Pancreas (tissue), 10 donors: ENCODE data around the gene METTL6. TPM values are rescaled to one million over a fixed set of nuclear protein-coding genes. Genes with fewer than 3 reads are reported as not detected.

ENCODE experiments used
- ATAC-seq, 4 donors: fragments of 200-7000 bp; cut with Tn5 transposase; one replicate each; pipeline versions ENCODE4 v1.8.0 to v1.9.1; 2020; ENCODE audit warnings: mild to moderate bottlenecking in 4 of 4, moderate library complexity in 4 of 4
- DNase-seq, 6 donors: peaks; one replicate each; pipeline ENCODE4 v3.0.0-alpha.2; 2020
- FAIRE-seq: peaks from 2 replicates; lab custom pipeline; 2012; peaks lifted over from hg19 to GRCh38; lab: Jason Lieb, UNC
- H3K27ac ChIP-seq, 4 donors: fragments of 200-600 bp; sonication (generic); 1 replicate in 3 of 4; 2 replicates in 1 of 4; pipeline versions ENCODE4 v1.5.0 to v1.8.0; 2020
- H3K27me3 ChIP-seq, 4 donors: fragments of 200-600 bp; one replicate each; pipeline ENCODE4 v1.8.0; 2021
- H3K36me3 ChIP-seq, 3 donors: fragments of 200-600 bp; sonication (generic) in 1 of 3; one replicate each; pipeline versions ENCODE4 v1.5.0 to v1.8.0; 2020 to 2021
- H3K4me1 ChIP-seq, 3 donors: fragments of 200-600 bp; one replicate each; pipeline ENCODE4 v1.8.0; 2021
- H3K4me3 ChIP-seq, 4 donors: fragments of 200-600 bp; sonication (generic) in 2 of 4; one replicate each; pipeline versions ENCODE4 v1.5.0 to v1.8.0; 2020 to 2021
- H3K9me3 ChIP-seq, 4 donors: fragments of 200-600 bp; one replicate each; pipeline ENCODE4 v1.8.0; 2021
- CTCF ChIP-seq, 4 donors: fragments of 200-600 bp; sonication (generic) in 3 of 4; IDR thresholded peaks; one replicate each; pipeline versions ENCODE4 v1.5.0 to v1.8.0; 2021; ENCODE audit warnings: antibody characterized with exemption in 4 of 4
- WGBS, 2 donors: extraction: QIAGEN DNeasy Blood & Tissue Kit; methylation state at CpG; one replicate each; pipeline ENCODE4 v1.1.7; 2013; 5-methylcytosine and 5-hydroxymethylcytosine counted together
- intact Hi-C, 3 donors: fragments of 100-400 bp; cut with DNase I; formaldehyde crosslinking; loops; one replicate each; pipeline versions ENCODE4 v1.11.1 to v1.14.2; 2022
- polyA plus RNA-seq, 2 donors: library from polyadenylated mRNA; stranded (reverse); fragments of 200-250 nt; gene quantifications; one replicate each; pipeline ENCODE4 v1.2.3, GENCODE V29; 2013
- total RNA-seq, 6 donors: library from RNA; stranded (reverse); fragmentation: NEBNext Ultra II Directional in 4 of 6; extraction: Animal tissue kit (Norgen Biotek cat#: 25700) in 4 of 6; gene quantifications; one replicate each; pipeline versions ENCODE4 v1.2.1 to v1.2.4, GENCODE V29; 2021 to 2023
- donor health status: healthy with polysubstance abuse.
- donor health status: DM: no; HTN: no; CAD: no; lungs with moderate emphysema.
- donor health status: DM: no; HTN: no; CAD: no.
- donor health status: control.
- donor health status: control.
- donor health status: Bipolar disorder and iron deficiency.
- donor health status: DM: yes; HTN: yes; CAD: no.
- donor health status: DM: no; HTN: no; CAD: no.
- donor health status: DM: no; HTN: no; CAD: no.
- donor health status: DM: yes; HTN: yes; CAD: no.

METTL6 gene
- total and polyA plus RNA-seq, 8 donors = 3.0 to 9.9 (median 5.2) TPM

- H3K36me3 ChIP-seq = no peaks in the 10 kb centered on the region
- no peaks in the 10 kb centered on the region for H3K27me3 ChIP-seq
- no peak for DNase-seq
- H3K9me3 ChIP-seq = no peaks in the 10 kb centered on the region
- H3K27ac ChIP-seq = no peak overlapping the region
- 97% methylated on average over 2 of the region's 2 CpGs for WGBS, 2 donors
- no peaks in the 10 kb centered on the region for H3K4me1 ChIP-seq
- TF ChIP-seq CTCF (IDR thresholded peaks at IDR 0.05) = no peak
- no peak for FAIRE-seq
- intact Hi-C loops = no loop called here
- ATAC-seq = no peak
- H3K4me3 ChIP-seq = no peak overlapping the region
Measured at GRCh38 chr3:15470849-15471248, 43.5 kb upstream of the METTL6 start.

GRCh38 chr3:15470261-15470660 is 42.9 kb upstream of the METTL6 start:
- FAIRE-seq = no peak
- Histone ChIP-seq H3K4me1 (no peaks in the 10 kb centered on the region), H3K27me3 (no peaks in the 10 kb centered on the region), H3K4me3 (no peak overlapping the region), H3K27ac (no peak overlapping the region), H3K9me3 (no peaks in the 10 kb centered on the region), H3K36me3 (no peaks in the 10 kb centered on the region)
- TF ChIP-seq CTCF (IDR thresholded peaks at IDR 0.05) = no peak
- no peak for DNase-seq
- 90 to 94% methylated on average over 6 of the region's 6 CpGs for WGBS, 2 donors
- no peak for ATAC-seq
- intact Hi-C loops = no loop called here

GRCh38 chr3:15467227-15468181 is 40.2 kb upstream of the METTL6 start:
- intact Hi-C loops = no loop called here
- ATAC-seq = no peak
- TF ChIP-seq CTCF (IDR thresholded peaks at IDR 0.05) = no peak
- H3K4me1 ChIP-seq = no peaks in the 10 kb centered on the region
- no peaks in the 10 kb centered on the region for H3K9me3 ChIP-seq
- no peak overlapping the region for H3K27ac ChIP-seq
- FAIRE-seq = no peak
- no peaks in the 10 kb centered on the region for H3K36me3 ChIP-seq
- WGBS, 2 donors = 91% methylated on average over 11 of the region's 11 CpGs
- DNase-seq = no peak
- H3K4me3 ChIP-seq = no peak overlapping the region
- no peaks in the 10 kb centered on the region for H3K27me3 ChIP-seq

GRCh38 chr3:15465876-15466585 is 38.7 kb upstream of the METTL6 start:
- no peak for DNase-seq
- 92% methylated on average over 6 of the region's 6 CpGs for WGBS, 2 donors
- H3K36me3 ChIP-seq = no peaks in the 10 kb centered on the region
- H3K27ac ChIP-seq = no peak overlapping the region
- ATAC-seq = no peak
- H3K27me3 ChIP-seq = no peaks in the 10 kb centered on the region
- H3K9me3 ChIP-seq = no peaks in the 10 kb centered on the region
- H3K4me3 ChIP-seq = no peak overlapping the region
- FAIRE-seq = no peak
- no peak for TF ChIP-seq CTCF (IDR thresholded peaks at IDR 0.05)
- no peaks in the 10 kb centered on the region for H3K4me1 ChIP-seq
- intact Hi-C loops = no loop called here
